OCI-LY3 (cell line): ENCODE data around the gene CARF.

Source experiments
- H2AFZ ChIP-seq: fragments of 200-600, 300-600 bp; shearing (Covaris generic); 2 replicates; pipeline ENCODE4 v1.6.0; 2014; ENCODE audit warnings: antibody characterized with exemption, low read depth, low read length
- H3K27ac ChIP-seq: fragments of 200-600, 300-600 bp; sonication (generic); 2 replicates; pipeline ENCODE4 v1.5.1; 2014; ENCODE audit warnings: mild to moderate bottlenecking, low read length, moderate library complexity, mixed read lengths
- H3K27me3 ChIP-seq: fragments of 200-600, 300-600 bp; sonication (generic); 2 replicates; pipeline ENCODE4 v1.6.1; 2014; ENCODE audit warnings: low read depth, low read length, mixed read lengths
- H3K36me3 ChIP-seq: fragments of 200-600, 300-600 bp; sonication (generic); replicated peaks from 2 replicates; pipeline ENCODE3; 2014; ENCODE audit warnings: low read depth, low read length, mixed read lengths
- H3K4me1 ChIP-seq: fragments of 300-600, 200-600 bp; sonication (generic); 2 replicates; pipeline ENCODE4 v1.6.1; 2014; ENCODE audit warnings: low read length, mixed read lengths
- H3K4me2 ChIP-seq: fragments of 200-600, 300-600 bp; sonication (generic); 2 replicates; pipeline ENCODE4 v1.6.1; 2014; ENCODE audit warnings: low read length, mixed read lengths
- H3K4me3 ChIP-seq: fragments of 300-600, 200-600 bp; sonication (generic); 2 replicates; pipeline ENCODE4 v1.5.1; 2014; ENCODE audit warnings: antibody characterized with exemption, mild to moderate bottlenecking, low read length, moderate library complexity
- H3K79me2 ChIP-seq: fragments of 300-600, 200-600 bp; shearing (Covaris generic); 2 replicates; pipeline ENCODE4 v1.6.1; 2014; ENCODE audit warnings: mild to moderate bottlenecking, low read length, mixed read lengths
- H3K9ac ChIP-seq: fragments of 300-600, 200-600 bp; shearing (Covaris generic); 2 replicates; pipeline ENCODE4 v1.6.0; 2014; ENCODE audit warnings: mild to moderate bottlenecking, low read length, moderate library complexity
- H3K9me3 ChIP-seq: fragments of 200-600, 300-600 bp; shearing (Covaris generic); 2 replicates; pipeline ENCODE4 v1.6.1; 2014; ENCODE audit warnings: low read length, mixed read lengths; ENCODE audit not compliant: insufficient read depth
- H4K20me1 ChIP-seq: fragments of 200-600, 300-600 bp; sonication (generic); 2 replicates; pipeline ENCODE4 v1.6.1; 2016; ENCODE audit warnings: low read length, mixed read lengths; ENCODE audit not compliant: insufficient read depth
- CTCF ChIP-seq: fragments of 200-600, 300-600 bp; sonication (generic); IDR thresholded peaks from 2 replicates; pipeline ENCODE4 v1.5.1; 2014; ENCODE audit warnings: antibody characterized with exemption, low read length, low read depth
- EZH2phosphoT487 ChIP-seq: fragments of 200-600 bp; shearing (Covaris generic); IDR thresholded peaks from 2 replicates; pipeline ENCODE4 v1.6.1; 2018; ENCODE audit warnings: antibody characterized with exemption, mixed run types, low read depth

Gene CARF

GRCh38 chr2:202911512-202912341 is at the start of gene CARF, which contains the start of gene WDR12:
TSS of gene CARF (plus strand) at chr2:202912275. CDS start at chr2:202941903, 29,628 bp downstream.
TSS of gene WDR12 (minus strand) at chr2:202911673. CDS start at chr2:202911476, 197 bp downstream.
- peaks cover 44% of the 10 kb centered on the region for H3K79me2 ChIP-seq
- peak within 1 kb of the TSS; percentile 93 for H3K4me3 ChIP-seq
- no peaks in the 10 kb centered on the region for H3K27me3 ChIP-seq
- 0 out of 2 replicates have a peak, but pooled peaks cover 6% of the 10 kb centered on the region for H4K20me1 ChIP-seq
- peak within 1 kb of the TSS; percentile 96 for H3K4me2 ChIP-seq
- peaks cover 6% of the 10 kb centered on the region for H3K36me3 ChIP-seq
- peak within 1 kb of the TSS; percentile 98 for H2AFZ ChIP-seq
- TF ChIP-seq EZH2phosphoT487 (no peak), CTCF (no peak)
- H3K9ac ChIP-seq: peak within 1 kb of the TSS; percentile 94
- H3K9me3 ChIP-seq: no peaks in the 10 kb centered on the region
- H3K4me1 ChIP-seq: peaks cover 20% of the 10 kb centered on the region
- peak within 1 kb of the TSS; percentile 92 for H3K27ac ChIP-seq

- Histone ChIP-seq H3K9me3 (no peaks in the 10 kb centered on the region), H3K4me2 (peak overlapping the region; percentile 85), H3K27ac (peak overlapping the region; percentile 84), H3K36me3 (no peaks in the 10 kb centered on the region), H3K27me3 (no peaks in the 10 kb centered on the region), H3K4me3 (peak overlapping the region; percentile 92), H2AFZ (peak overlapping the region; percentile 86), H3K9ac (peak overlapping the region; percentile 77), H3K4me1 (peaks cover 11% of the 10 kb centered on the region), H3K79me2 (no peaks in the 10 kb centered on the region), H4K20me1 (no peaks in the 10 kb centered on the region)
- peak; percentile 80 for TF ChIP-seq CTCF
- no peak for TF ChIP-seq EZH2phosphoT487
These were observed 41.4 kb upstream of the CARF start for GRCh38 chr2:202870431-202871299.

- Histone ChIP-seq H3K36me3 (no peaks in the 10 kb centered on the region), H2AFZ (peak within 1 kb of the TSS; percentile 86), H4K20me1 (no peaks in the 10 kb centered on the region), H3K4me1 (peaks cover 7% of the 10 kb centered on the region), H3K79me2 (no peaks in the 10 kb centered on the region), H3K9ac (peak within 1 kb of the TSS; percentile 77), H3K4me3 (peak within 1 kb of the TSS; percentile 92), H3K27ac (peak within 1 kb of the TSS; percentile 84), H3K27me3 (no peaks in the 10 kb centered on the region), H3K4me2 (peak within 1 kb of the TSS; percentile 85), H3K9me3 (no peaks in the 10 kb centered on the region)
- TF ChIP-seq CTCF (no peak), EZH2phosphoT487 (no peak)
These were observed 40.6 kb upstream of the CARF start, which contains the start of gene ICA1L for GRCh38 chr2:202871300-202872141. TSS of gene ICA1L (minus strand) at chr2:202871766. CDS start at chr2:202829009, 42,757 bp downstream.
